Stimulated activated CD4-positive, alpha-beta T cell treated with anti-CD3 and anti-CD28 coated beads, TNF-alpha, amount 100 ng/mL, for 1 hour (primary cell): ENCODE results near the gene PITPNC1.
A peak's percentile ranks its signal among the peaks of the same experiment; 100 is the strongest.
"Not testable (repeated sequence)": the region's sequence is repeated elsewhere in the genome, so short reads cannot be mapped to it uniquely, and the experiment has no call there.

ENCODE experiments used
- DNase-seq, 3 donors: peaks; one replicate each; pipeline ENCODE4 v3.0.0-alpha.2; 2020; ENCODE audit warnings: low read depth in 3 of 3, low spot score in 1 of 3

The PITPNC1 gene

GRCh38 chr17:67712375-67712774 lies 335.3 kb downstream of the PITPNC1 start:
- no peak for DNase-seq

DNA sequence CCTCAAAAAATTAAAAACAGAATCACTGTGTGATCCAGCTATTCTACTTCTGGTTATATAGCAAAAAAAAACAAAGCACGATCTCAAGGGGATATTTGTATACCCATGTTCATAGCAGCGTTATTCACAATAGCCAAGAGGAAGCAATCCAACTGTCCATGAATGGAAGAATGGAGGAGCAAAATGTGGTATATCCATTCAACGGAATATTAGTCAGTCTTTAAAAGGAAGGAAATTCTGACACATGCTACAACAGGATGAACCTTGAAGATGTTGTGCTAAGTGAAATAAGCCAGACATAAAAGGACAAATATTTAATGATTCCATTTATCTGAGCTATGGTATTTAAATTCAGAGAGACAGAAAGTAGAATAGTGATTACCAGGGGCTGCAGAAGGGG lies 336.1 kb downstream of the PITPNC1 start:
- DNase-seq: no peak

GRCh38 chr17:67716405-67716798 lies 339.3 kb downstream of the PITPNC1 start:
- DNase-seq: no peak

DNA sequence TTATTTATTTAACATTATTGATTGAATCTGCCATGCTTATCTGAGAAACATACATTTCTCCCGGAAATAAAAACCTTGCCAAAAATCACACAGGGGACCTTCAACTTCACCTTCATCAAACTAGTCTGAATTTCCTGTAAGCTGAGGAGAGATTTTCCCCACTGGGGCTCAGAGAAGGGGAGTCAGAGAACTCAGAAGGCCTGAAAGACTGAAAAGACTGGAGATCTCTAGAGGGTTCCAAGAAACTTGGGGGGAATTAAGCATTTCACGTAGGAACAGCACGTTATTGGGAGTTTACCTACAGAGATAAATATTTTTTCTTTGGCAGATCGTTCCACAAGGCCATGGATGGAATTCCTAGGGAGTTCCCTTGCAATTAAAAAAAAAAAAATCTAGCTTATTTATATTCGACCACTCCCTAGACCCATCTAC lies 340.1 kb downstream of the PITPNC1 start:
- no peak for DNase-seq

GRCh38 chr17:67717624-67718324 lies 340.7 kb downstream of the PITPNC1 start, which contains the start of gene NOL11:
NOL11 (plus strand) TSS chr17:67717936; CDS start chr17:67717948, 12 bp downstream.
- peak; percentile 97 to 99 (median 98) for DNase-seq

DNA sequence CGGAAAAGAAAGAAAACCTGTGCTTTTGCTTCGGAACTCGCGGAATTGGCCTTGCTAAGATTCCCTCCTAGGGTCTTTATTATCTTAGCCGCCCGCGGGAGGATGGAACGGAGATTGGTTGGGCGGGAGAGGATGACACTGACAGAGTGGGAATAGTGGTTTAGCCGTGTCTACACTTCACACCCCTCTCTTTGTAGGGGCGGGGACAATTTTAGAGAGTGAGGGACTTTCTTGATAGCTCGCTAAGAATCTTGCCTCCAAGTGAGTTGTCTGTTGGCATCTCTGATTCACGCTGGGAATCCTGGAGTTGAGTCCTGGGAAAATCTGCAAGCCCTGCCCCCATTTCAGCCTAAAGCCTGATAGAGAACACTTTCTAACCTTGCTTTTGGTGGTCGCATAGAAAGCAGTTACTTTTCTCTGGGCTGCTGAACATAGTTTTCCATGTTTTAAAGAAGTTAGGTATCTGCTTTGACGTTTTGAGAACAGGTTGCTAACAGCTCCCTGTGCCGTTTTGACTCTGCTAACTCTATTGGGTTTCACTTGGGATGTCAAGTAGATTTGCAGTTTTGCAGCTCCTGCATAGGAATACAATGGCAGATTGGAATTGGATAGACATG lies 341.4 kb downstream of the PITPNC1 start:
- DNase-seq: peak in 1 of 3 donors; percentile 16

DNA sequence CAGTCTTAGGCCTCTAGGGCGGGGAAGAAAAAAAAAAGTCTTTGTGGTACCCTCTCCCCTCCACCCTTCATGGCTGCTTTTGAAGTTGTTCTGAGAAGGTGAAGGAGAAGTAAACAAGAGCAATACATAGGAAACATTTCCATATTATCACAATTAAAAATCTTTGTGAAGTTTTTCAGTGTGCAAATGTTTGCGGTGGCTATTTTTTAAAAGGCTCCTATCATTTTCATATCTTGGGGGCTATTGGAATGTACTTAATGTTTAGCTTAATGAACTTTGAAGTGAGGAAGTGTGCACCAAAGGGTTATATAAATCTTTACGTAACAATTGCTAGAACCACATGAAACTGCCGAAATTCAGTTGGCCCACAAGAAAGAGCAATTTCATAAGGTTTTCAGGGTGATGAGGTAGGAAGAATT lies 348.3 kb downstream of the PITPNC1 start:
- DNase-seq: no peak

DNA sequence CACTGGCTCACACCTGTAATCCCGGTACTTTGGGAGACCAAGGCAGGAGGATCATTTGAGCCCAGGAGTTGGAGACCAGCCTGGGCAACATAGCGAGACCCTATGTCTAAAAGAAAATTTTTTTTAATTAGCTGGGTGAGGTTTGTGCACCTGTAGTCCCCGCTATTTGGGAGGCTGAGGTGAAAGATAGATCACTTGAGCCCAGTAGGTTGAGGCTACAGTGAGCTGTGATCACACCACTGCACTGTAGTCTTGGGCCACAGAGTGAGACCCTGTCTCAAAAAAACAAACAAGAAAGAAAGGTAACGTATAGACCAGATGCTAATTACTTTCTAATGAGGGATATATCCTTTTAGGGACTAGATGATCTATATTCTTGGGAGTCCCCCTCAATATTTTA lies 348.7 kb downstream of the PITPNC1 start:
- no peak for DNase-seq

DNA sequence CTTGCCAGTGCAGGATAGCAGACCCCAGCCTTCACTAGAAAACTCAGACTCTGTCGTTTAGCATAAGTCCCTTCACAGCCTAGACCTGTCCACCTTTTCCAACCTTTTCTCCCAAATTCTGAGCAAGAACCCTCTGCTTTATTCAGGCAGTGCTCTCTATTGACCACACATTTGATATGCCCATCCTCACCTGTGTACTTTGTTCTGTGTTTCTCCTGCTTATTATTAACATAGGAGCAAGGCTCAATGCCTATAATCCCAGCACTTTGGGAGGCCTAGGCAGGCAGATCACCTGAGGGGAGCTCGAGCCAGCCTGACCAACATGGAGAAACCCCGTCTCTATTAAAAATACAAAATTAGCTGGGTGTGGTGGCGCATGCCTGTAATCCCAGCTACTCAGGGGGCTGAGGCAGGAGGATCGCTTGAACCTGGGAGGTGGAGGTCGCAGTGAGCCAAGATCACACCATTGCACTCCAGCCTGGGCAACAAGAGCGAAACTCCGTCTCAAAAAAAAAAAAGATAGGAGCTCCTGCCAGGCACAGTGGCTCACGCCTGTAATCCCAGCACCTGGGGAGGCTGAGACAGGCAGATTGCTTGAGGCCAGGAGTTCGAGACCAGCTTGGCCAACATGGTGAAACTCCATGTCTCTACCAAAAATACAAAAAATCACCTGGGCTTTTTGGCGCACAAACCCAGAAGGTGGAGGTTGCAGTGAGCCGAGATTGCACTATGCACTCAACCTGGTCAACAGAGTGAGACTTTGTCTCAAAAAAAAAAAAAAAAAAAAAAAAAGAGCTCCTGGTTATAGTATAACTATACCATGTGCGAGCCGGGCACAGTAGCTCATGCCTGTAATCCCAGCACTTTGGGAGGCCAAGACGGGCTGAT lies 350.3 kb downstream of the PITPNC1 start:
- DNase-seq: not testable (repeated sequence)

- no peak for DNase-seq
Measured at GRCh38 chr17:67729903-67730302, 352.8 kb downstream of the PITPNC1 start.

- no peak for DNase-seq
Measured at GRCh38 chr17:67730731-67731130, 353.6 kb downstream of the PITPNC1 start.

GRCh38 chr17:67733449-67733848 lies 356.4 kb downstream of the PITPNC1 start:
- DNase-seq: no peak

DNA sequence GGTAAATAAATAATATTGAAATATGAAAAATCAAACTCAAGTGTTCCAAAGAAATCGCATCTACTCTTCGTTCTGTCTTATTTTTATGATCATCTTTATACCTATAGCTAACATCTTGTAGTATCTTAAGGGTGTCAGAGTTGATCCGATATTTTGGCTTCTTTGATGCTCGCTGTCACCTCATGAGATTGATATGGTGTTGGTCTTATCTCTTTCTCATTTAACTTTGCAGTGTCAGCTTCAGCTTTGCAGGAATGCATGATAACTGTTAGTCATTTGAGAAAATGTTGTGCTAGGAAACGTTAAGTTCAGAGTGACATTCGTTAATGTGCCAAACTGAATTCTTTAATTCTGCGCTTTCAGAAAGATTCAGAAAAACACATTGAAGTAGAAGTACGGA lies 360.1 kb downstream of the PITPNC1 start:
- DNase-seq: no peak

DNA sequence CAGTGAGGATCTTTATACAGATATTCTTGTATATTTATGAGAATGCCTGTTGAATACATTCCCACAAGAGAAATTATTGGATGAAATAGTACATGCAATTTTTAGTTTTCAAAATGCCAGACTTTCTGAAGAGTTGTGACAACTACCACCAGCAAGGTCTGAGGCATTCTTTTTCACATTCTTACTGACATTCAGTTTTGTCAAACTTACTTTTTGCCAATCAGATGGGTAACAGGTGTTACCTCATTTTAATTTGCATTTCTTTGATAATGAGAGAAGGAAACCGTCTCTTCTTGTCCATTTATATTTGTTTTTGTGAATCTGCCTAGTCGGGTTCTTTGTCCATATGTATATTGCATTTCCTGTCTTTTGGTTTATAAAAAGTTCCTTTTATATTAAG lies 364.9 kb downstream of the PITPNC1 start:
- no peak for DNase-seq
